Liver (tissue), 9 donors: ENCODE results near the gene TSKS. TPM values are rescaled to one million over a fixed set of nuclear protein-coding genes. Genes with fewer than 3 reads are reported as not detected.

Experiments
- DNase-seq: peaks from one replicate; pipeline ENCODE4 v3.0.0-alpha.2; 2017; ENCODE audit warnings: low spot score
- H3K27ac ChIP-seq, 2 donors: one replicate each; pipeline ENCODE4 v1.7.0; 2013; ENCODE audit warnings: inconsistent platforms in 2 of 2, low read length in 2 of 2, control low read depth in 1 of 2, low read depth in 1 of 2, mild to moderate bottlenecking in 1 of 2
- H3K27me3 ChIP-seq, 4 donors: one replicate each; pipeline versions ENCODE4 v1.6.1 to v1.7.0; 2013; ENCODE audit warnings: low read length in 3 of 4, inconsistent platforms in 1 of 4, mild to moderate bottlenecking in 1 of 4, moderate library complexity in 1 of 4; ENCODE audit not compliant: control insufficient read depth in 4 of 4, insufficient read depth in 4 of 4
- H3K36me3 ChIP-seq, 4 donors: one replicate each; pipeline versions ENCODE4 v1.6.1 to v1.7.0; 2013; ENCODE audit warnings: low read length in 3 of 4, mild to moderate bottlenecking in 3 of 4, low read depth in 1 of 4, moderate library complexity in 1 of 4; ENCODE audit not compliant: control insufficient read depth in 4 of 4, insufficient read depth in 3 of 4
- H3K4me1 ChIP-seq, 4 donors: one replicate each; pipeline versions ENCODE4 v1.6.1 to v1.7.0; 2013; ENCODE audit warnings: low read length in 3 of 4, mild to moderate bottlenecking in 3 of 4, moderate library complexity in 1 of 4; ENCODE audit not compliant: control insufficient read depth in 4 of 4, insufficient read depth in 4 of 4
- H3K4me3 ChIP-seq, 3 donors: one replicate each; pipeline versions ENCODE4 v1.6.1 to v1.7.0; 2013; ENCODE audit warnings: low read length in 3 of 3, control low read depth in 1 of 3, low read depth in 1 of 3, mild to moderate bottlenecking in 1 of 3
- H3K9ac ChIP-seq, 2 donors: one replicate each; pipeline ENCODE4 v1.7.0; 2013; ENCODE audit warnings: low read length in 2 of 2, mild to moderate bottlenecking in 2 of 2, moderate library complexity in 2 of 2, control low read depth in 1 of 2, low read depth in 1 of 2
- H3K9me3 ChIP-seq, 4 donors: one replicate each; pipeline versions ENCODE4 v1.6.1 to v1.7.0; 2013; ENCODE audit warnings: low read length in 3 of 4; ENCODE audit not compliant: control insufficient read depth in 4 of 4
- EGR1 ChIP-seq, 2 donors: IDR thresholded peaks; 2 replicates each; pipeline ENCODE4 v1.6.1; 2016 to 2018; ENCODE audit warnings: antibody characterized with exemption in 2 of 2, low read depth in 2 of 2
- FOXA1 ChIP-seq: IDR thresholded peaks from 2 replicates; pipeline ENCODE4 v1.6.1; 2016; ENCODE audit warnings: antibody characterized with exemption
- FOXA2 ChIP-seq: IDR thresholded peaks from 2 replicates; pipeline ENCODE4 v1.6.1; 2016; ENCODE audit warnings: antibody characterized with exemption
- GABPA ChIP-seq, 2 donors: IDR thresholded peaks in 1 of 2; conservative IDR thresholded peaks in 1 of 2; 2 replicates each; pipeline ENCODE4 v1.6.1; 2016; ENCODE audit warnings: antibody characterized with exemption in 2 of 2, mild to moderate bottlenecking in 1 of 2, moderate library complexity in 1 of 2
- HNF4A ChIP-seq, 2 donors: conservative IDR thresholded peaks; 2 replicates each; pipeline ENCODE4 v1.6.1; 2016; ENCODE audit warnings: antibody characterized with exemption in 2 of 2, mild to moderate bottlenecking in 2 of 2
- HNF4G ChIP-seq: IDR thresholded peaks from 2 replicates; pipeline ENCODE4 v1.6.1; 2016; ENCODE audit warnings: antibody characterized with exemption
- JUND ChIP-seq, 2 donors: IDR thresholded peaks; 2 replicates each; pipeline ENCODE4 v1.6.1; 2016; ENCODE audit warnings: antibody characterized with exemption in 2 of 2
- NR2F2 ChIP-seq: IDR thresholded peaks from 2 replicates; pipeline ENCODE4 v1.6.1; 2016; ENCODE audit warnings: antibody characterized with exemption
- RAD21 ChIP-seq, 2 donors: IDR thresholded peaks; 2 replicates each; pipeline ENCODE4 v1.6.1; 2016; ENCODE audit warnings: antibody characterized with exemption in 2 of 2, mild to moderate bottlenecking in 2 of 2
- RXRA ChIP-seq, 2 donors: IDR thresholded peaks; 2 replicates each; pipeline ENCODE4 v1.6.1; 2017 to 2018; ENCODE audit warnings: antibody characterized with exemption in 2 of 2, mild to moderate bottlenecking in 1 of 2
- SP1 ChIP-seq: IDR thresholded peaks from 2 replicates; pipeline ENCODE4 v1.6.1; 2018; ENCODE audit warnings: antibody characterized with exemption, mild to moderate bottlenecking
- TAF1 ChIP-seq: conservative IDR thresholded peaks from 2 replicates; pipeline ENCODE4 v1.6.1; 2016; ENCODE audit warnings: antibody characterized with exemption, mild to moderate bottlenecking
- YY1 ChIP-seq: IDR thresholded peaks from 2 replicates; pipeline ENCODE4 v1.6.1; 2016; ENCODE audit warnings: antibody characterized with exemption, mild to moderate bottlenecking
- WGBS: extraction: QIAGEN DNeasy Blood & Tissue Kit; methylation state at CpG from one replicate; pipeline ENCODE4 v1.1.7; 2013; 5-methylcytosine and 5-hydroxymethylcytosine counted together
- polyA plus RNA-seq, 2 donors: library from polyadenylated mRNA; stranded (reverse) in 1 of 2; unstranded in 1 of 2; fragments of 200-250 nt in 1 of 2; fragments of >200 nt in 1 of 2; fragmentation: Nextera tagmentation in 1 of 2; extraction: Ambion mirVana in 1 of 2; gene quantifications; one replicate each; pipeline versions ENCODE4 v1.2.1 to v1.2.3, GENCODE V29; 2013 to 2015
- total RNA-seq, 2 donors: library from RNA; depleted of rRNA; stranded (reverse); fragments of >200 nt; gene quantifications; one replicate each; pipeline ENCODE4 v1.2.3, GENCODE V29; 2014
- TF ChIP-seq, protein P1 (sequence below): IDR thresholded peaks from 2 replicates; pipeline ENCODE4 v1.6.1; 2016; ENCODE audit warnings: antibody characterized with exemption
- TF ChIP-seq, protein P2 (sequence below): IDR thresholded peaks from 2 replicates; pipeline ENCODE4 v1.6.1; 2016; ENCODE audit warnings: antibody characterized with exemption, mild to moderate bottlenecking
- TF ChIP-seq, protein P3 (sequence below): IDR thresholded peaks from 2 replicates; pipeline ENCODE4 v1.6.1; 2016; ENCODE audit warnings: antibody characterized with exemption
- TF ChIP-seq, protein P4 (sequence below): IDR thresholded peaks from 2 replicates; pipeline ENCODE4 v1.6.1; 2016; ENCODE audit warnings: antibody characterized with exemption
- TF ChIP-seq, protein P5 (sequence below): fragments of 150-350 bp; IDR thresholded peaks from 2 replicates; pipeline ENCODE4 v1.5.1; 2017; ENCODE audit warnings: improper control_type of control experiment, low read depth, low read length; ENCODE audit not compliant: missing input control
- donor health status: healthy.
- donor health status: healthy.
- donor health status: healthy.
- donor health status: healthy.
- donor health status: healthy.

TSKS gene
- total and polyA plus RNA-seq, 4 donors, result 0.07 to 0.61 (median 0.08) TPM; not detected in 1

DNA sequence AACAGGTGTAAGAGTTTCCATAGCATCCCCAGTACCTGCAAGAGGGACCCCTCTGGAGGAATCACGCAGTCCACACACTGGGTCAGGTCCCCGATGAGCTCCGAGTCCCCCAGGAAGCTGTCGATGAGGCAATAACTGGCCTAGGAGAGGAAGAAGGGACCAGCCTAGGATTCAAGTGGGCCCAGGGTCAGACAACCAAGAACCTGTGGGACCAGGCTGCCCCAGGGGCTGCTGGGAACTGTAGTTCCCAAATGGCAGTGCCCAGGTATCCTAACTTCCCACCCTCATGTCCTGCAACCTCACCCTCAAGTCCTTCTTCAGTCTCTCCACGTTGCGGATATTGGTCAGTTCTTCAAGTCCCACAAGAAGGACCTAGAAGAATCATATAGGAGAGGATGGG lies 48.2 kb upstream of the TSKS start:
- no peak for DNase-seq
- no peaks in the 10 kb centered on the region for H3K9me3 ChIP-seq
- no peak for TF ChIP-seq TAF1
- no peak for TF ChIP-seq NR2F2
- TF ChIP-seq SP1, result no peak
- TF ChIP-seq, protein P1, sequence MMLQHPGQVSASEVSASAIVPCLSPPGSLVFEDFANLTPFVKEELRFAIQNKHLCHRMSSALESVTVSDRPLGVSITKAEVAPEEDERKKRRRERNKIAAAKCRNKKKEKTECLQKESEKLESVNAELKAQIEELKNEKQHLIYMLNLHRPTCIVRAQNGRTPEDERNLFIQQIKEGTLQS, result no peak
- H3K27me3 ChIP-seq, result no peaks in the 10 kb centered on the region
- H3K4me1 ChIP-seq, result peaks cover 1 to 27% (median 16%) of the 10 kb centered on the region in 4 donors
- no peak overlapping the region for H3K4me3 ChIP-seq
- no peak overlapping the region for H3K9ac ChIP-seq
- no peak overlapping the region for H3K27ac ChIP-seq
- peaks cover 0 to 6% (median 2%) of the 10 kb centered on the region in 4 donors for H3K36me3 ChIP-seq
- 98% methylated on average over 6 of the region's 6 CpGs for WGBS

DNA sequence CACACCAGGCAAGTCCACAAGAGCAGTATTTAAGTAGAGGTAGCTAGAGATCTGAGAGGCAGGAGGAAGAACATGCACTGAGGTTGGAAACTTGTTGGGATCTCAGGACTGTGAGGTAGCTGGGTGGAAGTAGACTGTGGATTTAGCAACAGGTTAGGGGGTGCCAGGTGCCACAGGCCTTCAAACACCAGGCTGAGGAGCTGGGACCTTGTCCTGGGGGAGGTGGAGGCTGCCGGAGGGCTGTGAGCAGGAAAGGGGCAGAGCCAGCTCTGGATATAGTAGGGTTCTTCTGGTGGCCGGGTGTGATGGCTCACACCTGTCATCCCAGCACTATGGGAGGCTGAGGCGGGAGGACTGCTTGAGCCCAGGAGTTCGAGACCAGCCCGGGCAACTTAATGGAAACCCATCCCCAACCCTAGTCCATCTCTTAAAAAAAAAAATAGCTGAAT lies 46.9 kb upstream of the TSKS start:
- no peaks in the 10 kb centered on the region for H3K27me3 ChIP-seq
- DNase-seq, result no peak
- H3K9ac ChIP-seq, result peak overlapping the region in 1 of 2 donors; percentile 30
- H3K27ac ChIP-seq, result peak overlapping the region; percentile 73 to 77
- H3K9me3 ChIP-seq, result no peaks in the 10 kb centered on the region
- H3K4me3 ChIP-seq, result no peak overlapping the region
- H3K4me1 ChIP-seq, result peaks cover 1 to 27% (median 16%) of the 10 kb centered on the region in 4 donors
- H3K36me3 ChIP-seq, result peaks cover 0 to 12% (median 4%) of the 10 kb centered on the region in 4 donors
- WGBS, result 95% methylated on average over 5 of the region's 5 CpGs
- no peak for TF ChIP-seq RXRA (IDR thresholded peaks at IDR 0.05)
- no peak for TF ChIP-seq TAF1
- TF ChIP-seq RAD21 (IDR thresholded peaks at IDR 0.05), result no peak
- TF ChIP-seq, protein P2, sequence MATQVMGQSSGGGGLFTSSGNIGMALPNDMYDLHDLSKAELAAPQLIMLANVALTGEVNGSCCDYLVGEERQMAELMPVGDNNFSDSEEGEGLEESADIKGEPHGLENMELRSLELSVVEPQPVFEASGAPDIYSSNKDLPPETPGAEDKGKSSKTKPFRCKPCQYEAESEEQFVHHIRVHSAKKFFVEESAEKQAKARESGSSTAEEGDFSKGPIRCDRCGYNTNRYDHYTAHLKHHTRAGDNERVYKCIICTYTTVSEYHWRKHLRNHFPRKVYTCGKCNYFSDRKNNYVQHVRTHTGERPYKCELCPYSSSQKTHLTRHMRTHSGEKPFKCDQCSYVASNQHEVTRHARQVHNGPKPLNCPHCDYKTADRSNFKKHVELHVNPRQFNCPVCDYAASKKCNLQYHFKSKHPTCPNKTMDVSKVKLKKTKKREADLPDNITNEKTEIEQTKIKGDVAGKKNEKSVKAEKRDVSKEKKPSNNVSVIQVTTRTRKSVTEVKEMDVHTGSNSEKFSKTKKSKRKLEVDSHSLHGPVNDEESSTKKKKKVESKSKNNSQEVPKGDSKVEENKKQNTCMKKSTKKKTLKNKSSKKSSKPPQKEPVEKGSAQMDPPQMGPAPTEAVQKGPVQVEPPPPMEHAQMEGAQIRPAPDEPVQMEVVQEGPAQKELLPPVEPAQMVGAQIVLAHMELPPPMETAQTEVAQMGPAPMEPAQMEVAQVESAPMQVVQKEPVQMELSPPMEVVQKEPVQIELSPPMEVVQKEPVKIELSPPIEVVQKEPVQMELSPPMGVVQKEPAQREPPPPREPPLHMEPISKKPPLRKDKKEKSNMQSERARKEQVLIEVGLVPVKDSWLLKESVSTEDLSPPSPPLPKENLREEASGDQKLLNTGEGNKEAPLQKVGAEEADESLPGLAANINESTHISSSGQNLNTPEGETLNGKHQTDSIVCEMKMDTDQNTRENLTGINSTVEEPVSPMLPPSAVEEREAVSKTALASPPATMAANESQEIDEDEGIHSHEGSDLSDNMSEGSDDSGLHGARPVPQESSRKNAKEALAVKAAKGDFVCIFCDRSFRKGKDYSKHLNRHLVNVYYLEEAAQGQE, result no peak
- no peak for TF ChIP-seq HNF4A (conservative IDR thresholded peaks at IDR 0.05)
- TF ChIP-seq, protein P1, result no peak
- TF ChIP-seq, protein P3, sequence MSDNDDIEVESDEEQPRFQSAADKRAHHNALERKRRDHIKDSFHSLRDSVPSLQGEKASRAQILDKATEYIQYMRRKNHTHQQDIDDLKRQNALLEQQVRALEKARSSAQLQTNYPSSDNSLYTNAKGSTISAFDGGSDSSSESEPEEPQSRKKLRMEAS, result no peak
- no peak for TF ChIP-seq NR2F2
- no peak for TF ChIP-seq FOXA2
- TF ChIP-seq YY1, result no peak
- TF ChIP-seq, protein P4, sequence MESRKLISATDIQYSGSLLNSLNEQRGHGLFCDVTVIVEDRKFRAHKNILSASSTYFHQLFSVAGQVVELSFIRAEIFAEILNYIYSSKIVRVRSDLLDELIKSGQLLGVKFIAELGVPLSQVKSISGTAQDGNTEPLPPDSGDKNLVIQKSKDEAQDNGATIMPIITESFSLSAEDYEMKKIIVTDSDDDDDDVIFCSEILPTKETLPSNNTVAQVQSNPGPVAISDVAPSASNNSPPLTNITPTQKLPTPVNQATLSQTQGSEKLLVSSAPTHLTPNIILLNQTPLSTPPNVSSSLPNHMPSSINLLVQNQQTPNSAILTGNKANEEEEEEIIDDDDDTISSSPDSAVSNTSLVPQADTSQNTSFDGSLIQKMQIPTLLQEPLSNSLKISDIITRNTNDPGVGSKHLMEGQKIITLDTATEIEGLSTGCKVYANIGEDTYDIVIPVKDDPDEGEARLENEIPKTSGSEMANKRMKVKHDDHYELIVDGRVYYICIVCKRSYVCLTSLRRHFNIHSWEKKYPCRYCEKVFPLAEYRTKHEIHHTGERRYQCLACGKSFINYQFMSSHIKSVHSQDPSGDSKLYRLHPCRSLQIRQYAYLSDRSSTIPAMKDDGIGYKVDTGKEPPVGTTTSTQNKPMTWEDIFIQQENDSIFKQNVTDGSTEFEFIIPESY, result no peak
- TF ChIP-seq SP1, result no peak
- TF ChIP-seq EGR1 (IDR thresholded peaks at IDR 0.05; ENCODE audit: low read depth in 2 of 2), result no peak
- TF ChIP-seq JUND (IDR thresholded peaks at IDR 0.05), result no peak
- TF ChIP-seq FOXA1, result no peak
- TF ChIP-seq, protein P5, sequence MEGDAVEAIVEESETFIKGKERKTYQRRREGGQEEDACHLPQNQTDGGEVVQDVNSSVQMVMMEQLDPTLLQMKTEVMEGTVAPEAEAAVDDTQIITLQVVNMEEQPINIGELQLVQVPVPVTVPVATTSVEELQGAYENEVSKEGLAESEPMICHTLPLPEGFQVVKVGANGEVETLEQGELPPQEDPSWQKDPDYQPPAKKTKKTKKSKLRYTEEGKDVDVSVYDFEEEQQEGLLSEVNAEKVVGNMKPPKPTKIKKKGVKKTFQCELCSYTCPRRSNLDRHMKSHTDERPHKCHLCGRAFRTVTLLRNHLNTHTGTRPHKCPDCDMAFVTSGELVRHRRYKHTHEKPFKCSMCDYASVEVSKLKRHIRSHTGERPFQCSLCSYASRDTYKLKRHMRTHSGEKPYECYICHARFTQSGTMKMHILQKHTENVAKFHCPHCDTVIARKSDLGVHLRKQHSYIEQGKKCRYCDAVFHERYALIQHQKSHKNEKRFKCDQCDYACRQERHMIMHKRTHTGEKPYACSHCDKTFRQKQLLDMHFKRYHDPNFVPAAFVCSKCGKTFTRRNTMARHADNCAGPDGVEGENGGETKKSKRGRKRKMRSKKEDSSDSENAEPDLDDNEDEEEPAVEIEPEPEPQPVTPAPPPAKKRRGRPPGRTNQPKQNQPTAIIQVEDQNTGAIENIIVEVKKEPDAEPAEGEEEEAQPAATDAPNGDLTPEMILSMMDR, result no peak
- TF ChIP-seq GABPA (IDR thresholded peaks at IDR 0.05 in 1 of 2, conservative IDR thresholded peaks at IDR 0.05 in 1 of 2), result no peak
- no peak for TF ChIP-seq HNF4G
